Stimulated activated naive B cell treated with anti-CD40 and anti-IgM and Interleukin-4, amounts not matched to agents 10 μg/mL and 1 μg/mL and 100 μg/mL, for 72 hours (primary cell): ENCODE results near the gene BCAR3.

ENCODE experiments used
- ATAC-seq, 2 donors: fragments of 150-1000 bp; cut with Tn5 transposase; replicated peaks; 2 replicates each; pipeline ENCODE4 v1.10.0; 2021; ENCODE audit warnings: moderate library complexity in 1 of 2
- DNase-seq: peaks from one replicate; pipeline ENCODE4 v3.0.0; 2021
- H3K27ac Mint-ChIP-seq: one replicate; pipeline ENCODE4 v1.8.0; 2022; ENCODE audit warnings: mild to moderate bottlenecking, mixed read lengths
- H3K27me3 Mint-ChIP-seq, 2 donors: one replicate each; pipeline ENCODE4 v1.8.0; 2022; ENCODE audit warnings: mixed read lengths in 2 of 2
- H3K36me3 Mint-ChIP-seq, 2 donors: one replicate each; pipeline ENCODE4 v1.8.0; 2022; ENCODE audit warnings: mixed read lengths in 2 of 2, mild to moderate bottlenecking in 1 of 2
- H3K4me1 Mint-ChIP-seq, 2 donors: one replicate each; pipeline ENCODE4 v1.8.0; 2022; ENCODE audit warnings: mixed read lengths in 2 of 2, mild to moderate bottlenecking in 1 of 2
- H3K4me3 Mint-ChIP-seq, 2 donors: one replicate each; pipeline ENCODE4 v1.8.0; 2022; ENCODE audit warnings: mild to moderate bottlenecking in 2 of 2, mixed read lengths in 2 of 2, moderate library complexity in 1 of 2
- H3K9me3 Mint-ChIP-seq, 2 donors: one replicate each; pipeline ENCODE4 v1.8.0; 2022; ENCODE audit warnings: mixed read lengths in 2 of 2, mild to moderate bottlenecking in 1 of 2

BCAR3 gene

DNA sequence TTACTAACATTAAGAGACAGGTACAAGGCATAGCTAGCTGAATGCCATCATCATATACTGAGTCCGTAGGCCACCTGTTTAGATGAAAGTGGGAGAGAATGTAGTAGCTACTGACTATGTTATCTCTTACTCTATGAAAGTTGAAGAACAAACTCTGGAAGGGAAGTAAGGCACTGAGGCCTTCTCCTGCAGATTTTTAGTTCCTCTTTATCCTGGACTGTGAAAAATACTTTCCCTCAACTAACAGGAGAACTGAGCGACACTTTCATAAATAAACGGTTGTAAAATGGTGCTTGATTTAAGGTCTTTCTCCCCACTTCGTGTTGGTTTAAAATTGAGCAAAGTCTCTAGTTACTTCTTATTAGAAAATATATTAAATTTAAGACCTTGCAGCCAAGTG lies 131.8 kb downstream of the BCAR3 start:
- Mint-ChIP-seq H3K36me3 (peaks cover 14 to 23% of the 10 kb centered on the region in 2 donors), H3K4me1 (peaks cover 0 to 4% of the 10 kb centered on the region in 2 donors), H3K4me3 (no peak overlapping the region), H3K27ac (no peak overlapping the region), H3K27me3 (no peaks in the 10 kb centered on the region), H3K9me3 (no peaks in the 10 kb centered on the region)
- no peak for ATAC-seq
- DNase-seq = no peak

DNA sequence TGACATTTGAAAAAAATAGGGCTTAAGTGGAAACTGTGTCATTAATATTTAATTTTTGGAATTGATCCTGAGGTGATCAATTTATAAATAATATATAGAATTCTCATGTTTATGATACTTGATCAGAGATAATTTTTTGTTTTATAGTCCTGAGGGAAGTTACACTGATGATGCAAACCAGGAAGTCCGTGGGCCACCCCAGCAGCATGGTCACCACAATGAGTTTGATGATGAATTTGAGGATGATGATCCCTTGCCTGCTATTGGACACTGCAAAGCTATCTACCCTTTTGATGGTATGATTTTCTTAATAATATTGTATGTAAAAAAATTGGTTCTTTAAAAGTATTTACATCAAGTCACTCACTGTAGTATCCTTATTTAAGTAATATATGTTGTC lies 132.5 kb downstream of the BCAR3 start:
- no peak for DNase-seq
- peaks cover 14 to 23% of the 10 kb centered on the region in 2 donors for H3K36me3 Mint-ChIP-seq
- H3K27me3 Mint-ChIP-seq = no peaks in the 10 kb centered on the region

DNA sequence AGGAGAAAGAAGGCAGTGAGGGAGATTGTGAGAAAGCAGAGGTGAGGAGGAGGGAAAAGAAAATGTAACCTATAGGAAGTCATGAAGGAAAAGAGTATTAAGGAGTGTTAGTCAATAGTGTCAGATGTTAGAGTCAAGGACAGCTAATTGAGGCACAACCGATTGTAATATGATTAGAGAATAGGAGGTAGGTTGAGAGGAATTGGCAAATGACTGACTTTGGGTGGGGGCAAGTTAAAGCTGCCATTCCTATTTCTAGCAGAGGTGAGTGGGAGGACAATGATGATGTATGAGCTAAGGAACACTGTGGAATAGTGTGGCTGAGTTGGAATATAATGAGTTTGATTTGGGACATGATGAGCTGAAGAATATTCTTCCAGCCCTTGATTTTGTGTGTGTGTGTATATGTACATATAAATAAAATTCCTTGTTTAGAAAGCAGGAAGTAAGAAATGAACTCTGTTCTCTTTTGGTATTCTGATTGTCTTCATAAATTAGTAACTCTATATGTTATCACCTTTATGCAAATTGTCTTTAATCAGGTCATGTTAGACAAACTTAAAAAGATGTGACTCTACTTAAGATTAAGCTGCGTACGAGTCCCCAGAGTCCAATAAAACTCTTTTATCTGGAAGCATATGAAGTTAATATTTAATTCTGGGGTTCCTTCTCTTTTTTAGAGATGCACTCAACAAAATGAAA lies 135.3 kb downstream of the BCAR3 start:
- no peak for ATAC-seq

More for the DNA sequence above, 132.5 kb downstream of the BCAR3 start:
- no peak overlapping the region for H3K27ac Mint-ChIP-seq
- no peaks in the 10 kb centered on the region for H3K4me1 Mint-ChIP-seq
- H3K9me3 Mint-ChIP-seq = no peaks in the 10 kb centered on the region
- H3K4me3 Mint-ChIP-seq = no peak overlapping the region
- no peak for ATAC-seq

DNA sequence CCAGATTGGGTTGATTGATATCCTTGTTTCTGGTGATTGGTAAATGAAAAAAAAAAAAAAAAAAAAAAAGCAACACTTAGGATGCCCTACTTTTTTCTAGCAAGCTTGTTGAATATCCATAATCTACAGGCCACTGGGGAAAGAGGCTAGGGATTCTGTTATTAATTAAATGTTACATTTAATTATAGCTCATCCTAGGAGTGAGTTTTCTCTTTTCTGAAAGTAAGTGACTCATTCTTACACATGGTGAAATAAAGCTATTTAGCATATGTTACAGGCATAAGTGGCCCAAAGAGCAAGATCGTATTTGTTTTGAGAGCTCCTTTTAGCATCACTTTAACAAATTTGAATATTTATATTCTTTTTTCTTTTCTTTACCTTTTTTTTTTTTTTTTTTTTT lies 139.2 kb downstream of the BCAR3 start:
- Mint-ChIP-seq H3K36me3 (peaks cover 0 to 2% of the 10 kb centered on the region in 2 donors), H3K4me1 (peaks cover 0 to 7% of the 10 kb centered on the region in 2 donors), H3K27ac (no peak overlapping the region), H3K27me3 (no peaks in the 10 kb centered on the region), H3K4me3 (no peak overlapping the region), H3K9me3 (no peaks in the 10 kb centered on the region)
- DNase-seq (no peak), ATAC-seq (no peak)

More for the DNA sequence above, 135.3 kb downstream of the BCAR3 start:
- H3K27me3 Mint-ChIP-seq = no peaks in the 10 kb centered on the region
- no peaks in the 10 kb centered on the region for H3K9me3 Mint-ChIP-seq
- peaks cover 8% of the 10 kb centered on the region in 2 donors for H3K36me3 Mint-ChIP-seq
- no peaks in the 10 kb centered on the region for H3K4me1 Mint-ChIP-seq
- no peak overlapping the region for H3K27ac Mint-ChIP-seq
- H3K4me3 Mint-ChIP-seq = no peak overlapping the region
- DNase-seq = no peak

DNA sequence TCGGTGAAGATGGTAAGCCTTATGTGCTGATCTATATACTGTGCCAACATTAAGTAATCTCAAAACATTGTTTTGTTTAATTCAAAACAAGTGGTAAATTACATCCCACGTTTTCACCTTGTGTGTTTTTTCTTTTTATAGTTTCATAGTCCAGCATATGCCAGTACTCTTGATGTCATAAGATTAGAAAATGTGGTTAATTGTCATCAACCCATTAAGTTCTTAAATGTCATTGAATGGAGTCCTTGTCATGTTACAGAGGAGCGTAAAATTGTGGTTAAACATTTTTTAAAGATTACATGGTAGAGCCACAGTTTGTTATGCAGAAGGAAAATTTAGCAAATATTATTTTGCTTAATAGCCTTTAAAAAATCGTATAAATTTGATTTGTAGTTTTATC lies 140.6 kb downstream of the BCAR3 start:
- DNase-seq (no peak), ATAC-seq (no peak)
- no peaks in the 10 kb centered on the region for H3K27me3 Mint-ChIP-seq
- no peak overlapping the region for H3K4me3 Mint-ChIP-seq
- no peaks in the 10 kb centered on the region for H3K9me3 Mint-ChIP-seq
- H3K27ac Mint-ChIP-seq = no peak overlapping the region
- H3K36me3 Mint-ChIP-seq = no peaks in the 10 kb centered on the region
- peaks cover 0 to 7% of the 10 kb centered on the region in 2 donors for H3K4me1 Mint-ChIP-seq

DNA sequence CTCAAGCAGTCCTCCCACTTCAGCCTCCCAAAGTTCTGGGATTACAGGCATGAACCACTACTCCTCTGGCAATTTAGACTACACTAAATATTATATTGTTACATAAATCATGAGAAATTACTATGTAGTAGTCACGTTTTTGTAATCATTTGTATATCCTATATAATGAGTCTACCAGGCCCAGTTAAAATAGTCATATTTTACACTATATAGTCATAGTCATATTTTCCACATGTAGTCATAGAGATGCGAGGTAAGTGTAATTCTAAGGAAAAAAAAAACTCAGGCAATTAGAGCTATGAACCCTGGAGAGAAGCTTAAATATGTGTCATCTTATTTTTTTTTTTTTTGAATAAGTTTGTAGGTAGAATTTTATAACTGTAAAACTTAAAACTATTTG lies 143.7 kb downstream of the BCAR3 start:
- Mint-ChIP-seq H3K27me3 (no peaks in the 10 kb centered on the region), H3K36me3 (no peaks in the 10 kb centered on the region), H3K9me3 (no peaks in the 10 kb centered on the region), H3K27ac (no peak overlapping the region), H3K4me1 (peaks cover 0 to 7% of the 10 kb centered on the region in 2 donors), H3K4me3 (no peak overlapping the region)
- DNase-seq (no peak), ATAC-seq (peak; percentile 41 to 76)

DNA sequence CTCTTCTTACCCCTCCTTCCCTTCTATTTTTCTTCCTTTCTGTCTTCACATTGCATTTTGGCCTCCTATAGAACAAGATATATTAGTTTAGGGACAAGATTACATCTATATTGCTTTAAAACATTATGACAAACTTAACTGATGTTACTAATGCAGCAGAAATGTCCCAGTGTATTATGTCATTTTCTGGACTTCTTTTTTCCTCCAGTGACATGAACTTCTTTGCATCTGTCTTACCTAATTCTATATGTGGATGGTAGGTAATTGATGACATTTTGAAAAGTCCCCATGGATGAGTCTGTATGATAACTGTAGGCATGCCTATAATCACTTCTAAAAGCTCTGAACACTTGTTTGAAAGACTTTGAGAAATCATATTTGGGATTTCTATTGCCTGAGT lies 144.2 kb downstream of the BCAR3 start:
- H3K4me3 Mint-ChIP-seq = no peak overlapping the region
- DNase-seq (no peak), ATAC-seq (no peak)
- peaks cover 0 to 7% of the 10 kb centered on the region in 2 donors for H3K4me1 Mint-ChIP-seq
- no peaks in the 10 kb centered on the region for H3K36me3 Mint-ChIP-seq
- no peaks in the 10 kb centered on the region for H3K9me3 Mint-ChIP-seq
- H3K27me3 Mint-ChIP-seq = no peaks in the 10 kb centered on the region
- H3K27ac Mint-ChIP-seq = no peak overlapping the region

DNA sequence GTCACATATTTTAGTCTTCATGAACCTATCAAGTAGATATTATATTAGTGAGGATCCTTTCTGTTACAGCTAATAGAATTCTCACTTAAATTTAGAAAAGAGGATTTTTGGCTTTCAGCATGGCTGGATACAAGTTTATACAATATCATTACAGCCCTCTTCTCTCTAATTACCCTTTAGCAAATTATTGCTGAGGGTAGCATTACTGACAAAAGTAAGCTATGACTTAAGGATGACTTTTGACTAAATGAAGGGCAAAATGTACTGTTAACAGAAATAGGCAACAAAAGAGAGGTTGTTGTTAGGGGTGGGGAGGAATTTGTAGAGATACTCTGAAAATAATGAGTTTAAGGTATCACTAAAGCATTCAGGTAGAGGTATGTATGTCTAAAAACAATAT lies 148.0 kb downstream of the BCAR3 start:
- Mint-ChIP-seq H3K9me3 (no peaks in the 10 kb centered on the region), H3K27me3 (no peaks in the 10 kb centered on the region), H3K4me3 (no peak overlapping the region), H3K27ac (no peak overlapping the region), H3K4me1 (peaks cover 0 to 7% of the 10 kb centered on the region in 2 donors), H3K36me3 (peaks cover 3% of the 10 kb centered on the region in 2 donors)
- DNase-seq (no peak), ATAC-seq (no peak)

DNA sequence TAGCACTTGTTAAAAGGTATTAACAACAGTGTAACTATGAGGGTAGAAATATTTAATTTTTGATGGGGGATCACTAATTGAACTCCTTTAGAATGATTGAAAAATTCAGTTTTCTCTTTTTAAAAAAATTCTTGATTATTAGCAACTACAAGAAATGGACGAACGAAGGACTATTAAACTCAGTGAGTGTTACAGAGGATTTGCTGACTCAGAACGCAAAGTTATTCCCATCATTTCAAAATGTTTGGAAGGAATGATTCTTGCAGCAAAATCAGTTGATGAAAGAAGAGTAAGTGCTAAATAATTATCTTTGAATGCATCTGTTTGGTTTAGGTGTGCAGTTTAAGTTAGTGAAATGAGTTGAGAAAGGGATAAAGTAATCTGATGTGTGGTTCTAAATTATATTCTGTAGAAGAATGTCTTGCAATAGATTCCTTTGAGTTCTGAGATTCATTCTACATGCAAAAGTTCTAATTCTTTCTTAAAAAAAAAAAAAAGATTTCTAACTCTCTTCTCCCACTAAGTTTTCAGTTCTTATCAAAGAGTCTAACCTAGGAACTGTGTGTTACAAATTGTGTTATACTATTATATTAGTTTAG lies 148.8 kb downstream of the BCAR3 start:
- no peaks in the 10 kb centered on the region for H3K27me3 Mint-ChIP-seq
- H3K36me3 Mint-ChIP-seq = peaks cover 3% of the 10 kb centered on the region in 2 donors
- DNase-seq (no peak), ATAC-seq (no peak)
- peaks cover 6 to 9% of the 10 kb centered on the region in 2 donors for H3K4me1 Mint-ChIP-seq
- no peak overlapping the region for H3K4me3 Mint-ChIP-seq
- H3K27ac Mint-ChIP-seq = no peak overlapping the region
- H3K9me3 Mint-ChIP-seq = no peaks in the 10 kb centered on the region

DNA sequence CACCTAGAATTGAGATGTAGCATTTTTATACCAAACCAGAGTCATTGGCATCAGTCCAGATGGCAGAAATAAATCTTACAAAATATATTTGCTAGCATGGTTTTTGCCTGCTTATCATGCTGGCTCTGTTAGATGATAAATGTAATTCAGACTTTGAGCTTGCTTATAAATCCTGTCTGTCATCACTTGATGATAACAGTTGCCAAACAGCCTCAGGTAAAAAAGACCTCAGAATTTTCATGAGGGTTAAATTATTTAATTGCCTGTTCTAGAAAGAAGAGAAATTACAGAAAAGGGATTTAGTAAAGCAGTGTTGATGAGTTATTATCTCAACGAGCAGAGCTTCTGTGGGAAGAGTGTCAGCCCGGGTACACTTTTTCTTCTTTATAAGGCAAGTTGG lies 150.4 kb downstream of the BCAR3 start:
- peaks cover 6 to 9% of the 10 kb centered on the region in 2 donors for H3K4me1 Mint-ChIP-seq
- no peaks in the 10 kb centered on the region for H3K9me3 Mint-ChIP-seq
- DNase-seq = no peak

DNA sequence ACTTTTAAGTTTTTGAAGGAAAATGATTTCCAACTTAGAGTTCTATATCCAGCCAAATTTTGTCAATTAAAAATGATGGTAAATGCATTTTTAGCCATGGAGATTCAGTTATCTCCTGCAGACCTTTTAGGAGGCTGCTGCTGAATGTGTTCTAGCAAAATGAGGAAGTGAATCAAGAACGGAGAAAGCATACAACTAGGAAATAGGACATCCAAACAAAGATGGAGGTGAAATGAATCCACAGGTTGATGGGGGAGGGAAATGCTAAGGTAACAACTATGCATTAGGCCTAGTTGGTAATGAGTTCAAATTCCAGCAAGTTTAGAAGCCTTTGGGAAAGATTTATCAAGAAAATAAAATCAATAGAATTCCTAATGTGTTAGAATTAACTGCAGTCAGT lies 153.2 kb downstream of the BCAR3 start:
- Mint-ChIP-seq H3K27ac (no peak overlapping the region), H3K27me3 (no peaks in the 10 kb centered on the region), H3K36me3 (peaks cover 4 to 6% of the 10 kb centered on the region in 2 donors), H3K4me3 (no peak overlapping the region), H3K4me1 (peaks cover 6 to 9% of the 10 kb centered on the region in 2 donors), H3K9me3 (no peaks in the 10 kb centered on the region)
- no peak for ATAC-seq
- DNase-seq = no peak

More for the DNA sequence above, 150.4 kb downstream of the BCAR3 start:
- Mint-ChIP-seq H3K27ac (no peak overlapping the region), H3K27me3 (no peaks in the 10 kb centered on the region), H3K36me3 (peaks cover 3 to 4% of the 10 kb centered on the region in 2 donors), H3K4me3 (no peak overlapping the region)
- ATAC-seq = no peak

DNA sequence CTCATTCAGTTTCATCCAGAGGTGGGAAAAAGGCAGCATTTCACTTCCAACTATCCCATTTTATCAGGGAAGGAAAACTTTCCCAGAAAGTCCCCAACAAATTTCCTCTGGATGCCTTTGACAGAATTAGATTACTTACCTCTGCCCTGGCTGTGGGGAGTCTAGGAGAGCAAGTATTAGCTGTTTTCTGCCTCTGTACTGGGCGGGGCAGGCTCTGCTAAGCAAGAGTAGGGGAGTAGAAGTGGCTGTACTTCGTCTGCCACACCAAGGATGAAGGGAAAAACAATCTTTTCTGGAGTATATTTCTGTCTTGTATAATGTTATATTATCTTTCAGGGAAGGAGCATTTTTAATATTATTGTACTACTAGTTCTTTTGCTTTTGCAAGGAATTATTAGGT lies 155.2 kb downstream of the BCAR3 start:
- Mint-ChIP-seq H3K27ac (no peak overlapping the region), H3K27me3 (no peaks in the 10 kb centered on the region), H3K4me3 (no peak overlapping the region), H3K4me1 (peaks cover 6 to 9% of the 10 kb centered on the region in 2 donors), H3K9me3 (no peaks in the 10 kb centered on the region), H3K36me3 (peaks cover 2 to 6% of the 10 kb centered on the region in 2 donors)
- ATAC-seq (no peak), DNase-seq (no peak)

DNA sequence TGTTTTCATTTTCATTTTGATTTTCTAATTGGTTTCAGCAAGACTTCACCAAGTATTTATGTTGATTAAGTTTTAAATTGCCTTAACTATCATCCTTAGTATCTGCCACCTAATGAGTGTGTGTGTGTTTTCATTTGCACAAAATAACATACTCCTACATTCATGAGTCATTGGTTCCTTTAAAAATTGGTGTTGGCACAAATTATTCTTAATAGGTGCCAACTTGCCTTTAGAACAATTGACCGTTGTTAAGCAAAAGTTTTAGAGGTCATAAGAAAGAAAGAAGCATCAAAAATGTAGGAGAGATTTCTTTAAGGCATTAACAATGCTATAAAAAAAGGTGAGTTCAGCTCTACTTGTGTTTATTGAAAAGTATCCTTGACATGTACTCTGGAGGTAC lies 156.2 kb downstream of the BCAR3 start:
- Mint-ChIP-seq H3K27me3 (no peaks in the 10 kb centered on the region), H3K36me3 (peaks cover 2 to 3% of the 10 kb centered on the region in 2 donors), H3K4me1 (peaks cover 6 to 9% of the 10 kb centered on the region in 2 donors), H3K9me3 (no peaks in the 10 kb centered on the region), H3K4me3 (no peak overlapping the region), H3K27ac (no peak overlapping the region)
- ATAC-seq (no peak), DNase-seq (no peak)

DNA sequence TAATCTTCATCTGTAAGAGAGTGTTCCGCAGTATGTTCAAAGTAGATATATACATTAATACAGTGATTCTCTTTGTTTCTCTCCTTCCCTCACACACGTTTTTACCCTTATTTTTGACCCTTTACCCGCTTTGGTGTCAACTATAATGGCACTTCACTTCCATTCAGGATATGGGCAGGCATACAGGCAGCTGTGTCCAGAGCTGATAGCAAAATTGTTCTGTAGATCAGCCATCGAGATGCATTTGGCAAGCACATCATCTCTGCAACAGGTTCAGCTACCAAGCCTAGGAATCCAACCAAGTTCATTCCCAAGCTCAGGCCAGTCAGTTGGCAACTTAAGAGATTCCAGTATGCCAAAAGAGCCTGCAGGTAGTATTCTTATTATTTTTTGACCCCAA lies 158.9 kb downstream of the BCAR3 start:
- no peak for ATAC-seq
- peaks cover 2 to 3% of the 10 kb centered on the region in 2 donors for H3K36me3 Mint-ChIP-seq
- no peaks in the 10 kb centered on the region for H3K27me3 Mint-ChIP-seq
- H3K27ac Mint-ChIP-seq = no peak overlapping the region
- H3K9me3 Mint-ChIP-seq = no peaks in the 10 kb centered on the region
- no peak for DNase-seq
- H3K4me3 Mint-ChIP-seq = no peak overlapping the region
- H3K4me1 Mint-ChIP-seq = peaks cover 2 to 6% of the 10 kb centered on the region in 2 donors

DNA sequence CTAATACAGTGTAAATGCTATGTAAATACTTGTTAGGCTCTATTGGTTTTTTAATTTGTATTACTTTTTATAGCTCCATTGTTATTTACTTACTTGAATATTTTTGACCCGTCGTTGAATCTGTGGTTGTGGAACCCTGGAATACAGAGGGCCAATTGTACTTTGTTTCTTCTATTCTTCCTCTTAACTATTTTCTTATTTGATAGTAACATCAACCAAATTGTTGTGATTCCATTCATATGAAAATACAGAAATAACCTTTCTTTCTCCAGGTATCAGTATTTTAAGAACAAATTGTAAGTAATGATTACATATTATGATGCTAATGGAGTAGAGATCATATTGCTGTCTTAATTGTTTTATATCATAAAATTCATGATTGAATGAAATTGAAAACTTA lies 160.0 kb downstream of the BCAR3 start:
- DNase-seq (no peak), ATAC-seq (no peak)
- Mint-ChIP-seq H3K4me1 (peaks cover 2 to 6% of the 10 kb centered on the region in 2 donors), H3K27me3 (no peaks in the 10 kb centered on the region), H3K36me3 (peaks cover 0 to 3% of the 10 kb centered on the region in 2 donors), H3K9me3 (no peaks in the 10 kb centered on the region), H3K4me3 (no peak overlapping the region), H3K27ac (no peak overlapping the region)
